ENCODE results near the gene PGPEP1.

PGPEP1 gene

GRCh38 chr19:18390065-18390907 is 49.9 kb downstream of the PGPEP1 start:
- Histone ChIP-seq H3K4me3 (ENCODE audit: low read depth, low read length, poor library complexity, severe bottlenecking) (no peak overlapping the region), H2AFZ (ENCODE audit: low read length) (no peak overlapping the region), H3K9ac (ENCODE audit: low read length) (no peak overlapping the region), H3K79me2 (ENCODE audit: insufficient read depth, low read length) (no peaks in the 10 kb centered on the region), H3F3A (ENCODE audit: insufficient read depth, low read length) (no peaks in the 10 kb centered on the region), H3K27me3 (ENCODE audit: insufficient read depth, low read length) (peaks cover 17% of the 10 kb centered on the region; the same call in 1 of the 2 replicates), H3K4me1 (ENCODE audit: insufficient read depth, low read length, severe bottlenecking) (peaks cover 26% of the 10 kb centered on the region), H3K36me3 (ENCODE audit: insufficient read depth, low read length) (no peaks in the 10 kb centered on the region), H3K9me3 (ENCODE audit: low read length) (no peaks in the 10 kb centered on the region), H3K4me2 (ENCODE audit: low read length) (no peak overlapping the region), H4K20me1 (ENCODE audit: insufficient read depth, low read length) (no peaks in the 10 kb centered on the region), H3K27ac (ENCODE audit: low read depth, low read length, poor library complexity, severe bottlenecking) (no peak overlapping the region), H3K9me2 (ENCODE audit: low read depth, low read length) (no peaks in the 10 kb centered on the region)
- TF ChIP-seq CTCF (IDR thresholded peaks at IDR 0.05; ENCODE audit: low read length) (no peak), EZH2 (IDR thresholded peaks at IDR 0.05; ENCODE audit: borderline replicate concordance, low read length) (no peak)

GRCh38 chr19:18391509-18392075 is 51.2 kb downstream of the PGPEP1 start:
- no peak for TF ChIP-seq CTCF (IDR thresholded peaks at IDR 0.05; ENCODE audit: low read length)
- no peak for TF ChIP-seq EZH2 (IDR thresholded peaks at IDR 0.05; ENCODE audit: borderline replicate concordance, low read length)
- no peak overlapping the region for H3K9ac ChIP-seq (ENCODE audit: low read length)
- no peak overlapping the region for H3K27ac ChIP-seq (ENCODE audit: low read depth, low read length, poor library complexity, severe bottlenecking)
- no peak overlapping the region for H3K4me2 ChIP-seq (ENCODE audit: low read length)
- no peak overlapping the region for H2AFZ ChIP-seq (ENCODE audit: low read length)
- H3K9me2 ChIP-seq (ENCODE audit: low read depth, low read length) = no peaks in the 10 kb centered on the region
- H3F3A ChIP-seq (ENCODE audit: insufficient read depth, low read length) = no peaks in the 10 kb centered on the region
- peaks cover 28% of the 10 kb centered on the region for H3K4me1 ChIP-seq (ENCODE audit: insufficient read depth, low read length, severe bottlenecking)
- H3K27me3 ChIP-seq (ENCODE audit: insufficient read depth, low read length) = peaks cover 21% of the 10 kb centered on the region; the same call in 1 of the 2 replicates
- no peaks in the 10 kb centered on the region for H3K9me3 ChIP-seq (ENCODE audit: low read length)
- no peaks in the 10 kb centered on the region for H3K36me3 ChIP-seq (ENCODE audit: insufficient read depth, low read length)
- no peaks in the 10 kb centered on the region for H3K79me2 ChIP-seq (ENCODE audit: insufficient read depth, low read length)
- H4K20me1 ChIP-seq (ENCODE audit: insufficient read depth, low read length) = no peaks in the 10 kb centered on the region
- no peak overlapping the region for H3K4me3 ChIP-seq (ENCODE audit: low read depth, low read length, poor library complexity, severe bottlenecking)

GRCh38 chr19:18392417-18392816 is 52.0 kb downstream of the PGPEP1 start:
- Histone ChIP-seq H3K4me1 (ENCODE audit: insufficient read depth, low read length, severe bottlenecking) (peaks cover 36% of the 10 kb centered on the region), H3K27ac (ENCODE audit: low read depth, low read length, poor library complexity, severe bottlenecking) (no peak overlapping the region), H3K79me2 (ENCODE audit: insufficient read depth, low read length) (no peaks in the 10 kb centered on the region), H3K4me2 (ENCODE audit: low read length) (no peak overlapping the region), H3K9me2 (ENCODE audit: low read depth, low read length) (no peaks in the 10 kb centered on the region), H3K27me3 (ENCODE audit: insufficient read depth, low read length) (peaks cover 20% of the 10 kb centered on the region; the same call in 1 of the 2 replicates), H3K9me3 (ENCODE audit: low read length) (no peaks in the 10 kb centered on the region), H3K9ac (ENCODE audit: low read length) (no peak overlapping the region), H3K4me3 (ENCODE audit: low read depth, low read length, poor library complexity, severe bottlenecking) (no peak overlapping the region), H4K20me1 (ENCODE audit: insufficient read depth, low read length) (no peaks in the 10 kb centered on the region), H3F3A (ENCODE audit: insufficient read depth, low read length) (no peaks in the 10 kb centered on the region), H2AFZ (ENCODE audit: low read length) (no peak overlapping the region), H3K36me3 (ENCODE audit: insufficient read depth, low read length) (no peaks in the 10 kb centered on the region)
- TF ChIP-seq EZH2 (IDR thresholded peaks at IDR 0.05; ENCODE audit: borderline replicate concordance, low read length) = no peak
- no peak for TF ChIP-seq CTCF (IDR thresholded peaks at IDR 0.05; ENCODE audit: low read length)

Data from OCI-LY1 (cell line).